GM19239 (cell line): ENCODE measurements around the gene FUT1.

Experiments
- DNase-seq: peaks from one replicate; pipeline ENCODE4 v3.0.0; 2011; ENCODE audit warnings: low spot score; ENCODE audit not compliant: insufficient read length
- FAIRE-seq: peaks from 2 replicates; lab custom pipeline; 2011; peaks lifted over from hg19 to GRCh38; lab: Jason Lieb, UNC

Gene FUT1

GRCh38 chr19:48745208-48745995 lies 7.0 kb downstream of the FUT1 start:
- no peak for FAIRE-seq
- no peak for DNase-seq

- FAIRE-seq (no peak), DNase-seq (no peak)
Observed at GRCh38 chr19:48742096-48742495, 10.3 kb downstream of the FUT1 start.

DNA sequence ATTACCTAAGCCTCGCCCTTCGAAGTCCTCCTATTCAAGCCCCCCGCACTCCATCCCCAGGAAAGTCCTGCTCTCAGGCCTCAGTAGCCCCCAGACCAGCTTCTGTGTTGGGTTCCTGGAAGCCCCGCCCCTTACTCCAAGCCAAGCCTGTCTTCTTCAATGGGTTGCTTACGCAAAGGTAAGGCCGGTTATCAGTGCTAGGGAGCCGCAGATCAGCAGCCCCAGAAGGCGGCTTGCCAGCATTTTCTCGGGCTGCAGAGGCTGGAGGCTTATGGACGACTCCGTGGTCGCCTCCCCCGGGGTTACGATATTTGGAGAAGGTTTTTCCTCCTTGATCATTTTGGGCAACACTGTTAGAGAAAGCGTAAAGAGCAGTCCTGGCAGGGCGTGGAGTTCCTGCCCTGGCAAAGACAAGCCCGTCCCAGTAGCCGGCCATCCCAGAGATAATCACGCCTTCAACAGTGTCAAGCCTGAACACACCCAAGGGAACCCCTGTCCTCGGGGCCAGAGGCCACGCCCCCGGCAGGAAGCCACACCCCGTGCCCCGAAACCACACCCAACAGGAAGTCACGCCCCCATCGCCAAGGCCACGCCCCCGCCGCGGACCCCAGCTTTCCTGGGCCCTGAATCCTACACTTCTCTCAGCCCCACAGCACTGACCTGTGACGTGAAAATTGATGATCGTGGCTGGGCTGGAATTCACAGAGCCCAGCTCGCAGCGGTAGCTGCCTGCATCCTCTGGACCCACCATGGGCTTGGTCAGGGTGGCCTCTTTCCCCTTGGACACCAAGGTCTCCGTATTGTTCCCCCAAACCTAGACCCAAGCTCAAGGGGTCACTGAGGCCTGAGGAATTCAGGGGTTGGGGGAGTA lies 11.1 kb downstream of the FUT1 start:
- DNase-seq (no peak), FAIRE-seq (no peak)

DNA sequence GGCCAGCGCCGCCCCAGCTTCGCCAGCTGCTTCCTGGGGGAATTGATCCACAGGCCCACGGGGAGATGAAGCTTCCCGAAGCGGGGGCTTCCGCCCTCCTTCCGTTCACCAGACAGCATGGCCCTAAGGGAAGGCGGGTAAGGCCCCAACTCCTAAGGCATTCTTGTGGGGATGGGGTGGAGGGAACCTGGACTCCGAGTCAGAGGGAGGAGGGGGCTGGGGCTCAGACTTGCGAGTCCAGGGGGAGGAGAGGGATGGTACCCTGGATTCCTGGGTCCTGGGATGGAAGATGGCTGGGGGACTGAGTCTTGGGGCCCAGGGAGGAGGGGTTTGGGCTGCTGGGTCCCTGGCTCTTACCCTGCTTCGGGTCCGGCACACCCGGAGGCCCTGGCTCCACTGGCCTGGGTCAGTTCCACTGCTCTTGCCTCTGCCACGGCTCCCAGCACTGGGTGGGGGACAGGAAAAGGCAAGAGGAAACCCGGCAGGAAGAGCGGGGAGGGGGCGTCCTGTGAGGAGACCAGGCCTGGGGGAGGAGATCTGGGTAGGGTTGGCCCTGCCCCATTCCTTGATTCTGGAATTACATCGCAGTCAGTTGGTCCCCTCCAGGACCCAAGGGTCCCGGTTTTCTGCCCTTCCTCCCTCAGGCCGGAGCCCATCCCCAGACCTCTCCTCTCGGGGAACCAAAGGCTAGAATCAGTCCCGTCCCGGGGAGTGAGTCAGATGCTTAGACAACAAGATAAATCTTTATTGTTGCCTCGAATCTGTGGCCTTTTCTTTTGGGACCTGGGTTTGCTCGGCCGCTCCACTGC lies 12.1 kb downstream of the FUT1 start, which contains the start of gene RASIP1:
Gene RASIP1 (minus strand): TSS at position 447 of the 809 bp plus-strand sequence. CDS start 328 bp downstream, at position 119.
- FAIRE-seq, result no peak
- DNase-seq, result no peak

DNA sequence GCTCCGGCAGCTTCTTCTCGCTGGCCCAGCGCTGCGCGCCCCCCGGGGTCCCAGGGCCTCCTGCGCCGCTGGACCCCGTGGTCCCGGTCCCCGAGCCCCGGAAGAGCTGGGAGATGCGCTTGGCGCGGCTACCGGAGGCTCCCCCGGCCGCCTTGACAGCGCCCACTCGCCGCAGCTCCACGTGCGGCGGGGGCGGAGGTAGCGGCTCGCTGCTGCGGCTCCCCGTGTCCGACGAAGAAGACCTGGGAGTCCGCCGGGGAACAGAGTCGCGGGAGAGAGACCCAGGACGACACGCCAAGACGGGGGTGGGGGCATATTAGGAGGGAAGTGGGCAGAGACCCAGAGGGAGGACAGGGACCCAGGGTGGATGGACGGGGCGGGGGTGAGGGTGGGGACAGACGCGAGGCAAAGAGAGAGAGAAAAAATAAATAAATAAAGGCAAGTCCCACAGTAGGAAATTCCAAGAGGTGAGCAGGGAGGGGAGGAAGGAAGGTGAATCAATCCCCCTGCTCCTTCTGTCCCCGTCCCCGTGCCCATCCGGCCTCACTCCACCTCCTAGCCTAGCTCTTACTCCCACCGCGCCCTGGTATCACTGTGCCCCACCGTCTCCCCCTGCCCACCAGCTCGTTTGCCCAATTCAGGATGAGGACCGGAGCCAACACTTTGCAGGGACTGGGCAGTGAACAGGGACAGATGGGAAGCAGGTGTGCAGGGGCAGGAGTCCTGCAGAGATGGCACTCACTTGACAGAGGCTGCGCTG lies 12.9 kb downstream of the FUT1 start:
- FAIRE-seq (no peak), DNase-seq (no peak)

DNA sequence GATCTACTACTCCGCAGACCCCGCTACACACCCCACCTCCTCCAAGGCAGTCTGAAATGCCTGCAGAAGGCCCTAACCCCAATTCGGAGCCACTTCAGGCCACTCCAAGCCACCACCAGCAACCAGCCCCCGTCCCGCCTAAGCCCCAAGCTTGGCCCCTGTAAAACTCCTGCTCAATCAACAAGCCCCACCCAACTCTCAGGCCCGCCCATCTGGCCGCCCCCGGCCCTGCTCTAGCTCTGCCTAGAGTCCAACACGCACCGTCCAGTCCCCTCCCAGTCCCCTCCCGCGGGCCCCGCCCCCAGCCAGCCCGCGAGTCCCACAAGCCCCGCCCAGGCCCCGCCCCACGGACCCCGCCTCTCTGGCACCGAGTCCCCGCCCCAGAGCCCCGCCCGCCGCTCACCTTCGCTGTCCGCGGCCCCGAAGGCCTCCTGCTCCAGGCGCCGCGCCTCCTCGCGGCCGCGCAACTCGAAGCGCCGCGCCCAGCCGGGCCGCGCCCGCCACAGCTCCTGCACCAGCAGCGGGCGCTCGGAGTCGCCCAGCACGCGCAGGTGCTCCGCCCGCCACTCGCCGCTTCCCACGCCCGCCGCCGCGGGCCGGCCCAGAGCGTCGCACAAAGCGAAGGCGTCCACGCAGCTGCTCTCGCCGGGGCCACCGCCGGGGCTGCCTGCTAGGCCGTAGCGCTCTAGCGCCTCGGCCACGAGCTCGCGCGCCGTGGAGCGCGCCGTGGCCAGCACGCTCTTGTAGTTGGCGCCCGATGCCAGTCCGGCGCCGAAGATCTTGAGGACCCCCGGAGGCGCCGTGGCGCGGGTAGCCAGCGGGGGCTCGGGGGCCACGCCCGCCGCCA lies 13.7 kb downstream of the FUT1 start:
- peak; percentile 68 for FAIRE-seq
- DNase-seq, result peak; percentile 99

DNA sequence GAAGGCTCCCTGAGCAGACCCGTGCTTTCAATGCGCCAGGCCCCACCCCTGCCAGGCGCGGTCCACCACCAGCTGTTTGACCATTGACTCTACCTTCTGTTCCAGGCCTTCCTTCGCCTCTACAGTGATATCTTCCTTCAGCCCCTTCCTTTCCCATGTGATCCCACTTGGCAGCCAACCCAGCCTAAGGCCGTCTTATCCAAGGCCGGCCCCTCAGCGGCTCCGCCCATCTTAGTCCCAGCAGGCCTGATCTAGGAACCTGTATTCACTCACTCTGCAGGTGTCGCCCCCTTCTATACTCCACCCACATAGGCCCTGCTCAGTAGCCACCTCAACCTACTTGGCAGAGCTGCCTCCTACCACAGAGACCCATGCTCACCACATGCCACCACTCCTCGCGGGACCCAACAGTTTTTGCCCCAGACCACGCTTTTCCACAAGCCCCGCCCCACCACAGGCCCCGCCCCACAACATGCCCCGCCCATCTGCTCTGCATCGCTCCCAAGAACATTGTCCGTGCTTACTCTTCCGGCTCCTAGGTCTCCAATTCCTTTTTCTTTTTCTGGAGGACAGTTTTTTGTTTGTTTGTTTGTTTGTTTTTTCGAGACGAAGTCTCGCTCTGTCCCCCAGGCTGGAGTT lies 15.0 kb downstream of the FUT1 start:
- FAIRE-seq, result no peak
- no peak for DNase-seq

- DNase-seq (no peak), FAIRE-seq (no peak)
Observed at GRCh38 chr19:48735031-48735615, 17.3 kb downstream of the FUT1 start.

GRCh38 chr19:48734625-48735024 lies 17.8 kb downstream of the FUT1 start:
- FAIRE-seq (no peak), DNase-seq (no peak)

DNA sequence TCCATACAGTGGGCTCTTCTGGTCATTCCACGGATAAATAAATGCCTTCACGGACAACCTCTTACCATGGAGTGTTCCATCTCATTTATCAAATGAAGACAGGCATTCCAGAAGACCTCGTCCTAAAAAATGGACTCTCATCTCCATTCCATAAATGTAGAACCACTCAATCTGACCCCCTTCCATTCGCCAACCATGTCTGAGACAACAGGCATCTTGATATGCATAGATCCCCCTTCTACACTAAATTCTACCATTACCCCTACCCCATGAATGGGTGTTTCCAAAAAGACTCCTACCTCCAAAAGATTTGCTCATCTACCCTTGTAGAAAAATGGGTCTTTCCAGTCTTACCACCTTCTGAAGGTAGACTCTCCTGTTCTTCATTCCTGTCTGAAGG lies 21.0 kb downstream of the FUT1 start:
- no peak for DNase-seq
- no peak for FAIRE-seq

DNA sequence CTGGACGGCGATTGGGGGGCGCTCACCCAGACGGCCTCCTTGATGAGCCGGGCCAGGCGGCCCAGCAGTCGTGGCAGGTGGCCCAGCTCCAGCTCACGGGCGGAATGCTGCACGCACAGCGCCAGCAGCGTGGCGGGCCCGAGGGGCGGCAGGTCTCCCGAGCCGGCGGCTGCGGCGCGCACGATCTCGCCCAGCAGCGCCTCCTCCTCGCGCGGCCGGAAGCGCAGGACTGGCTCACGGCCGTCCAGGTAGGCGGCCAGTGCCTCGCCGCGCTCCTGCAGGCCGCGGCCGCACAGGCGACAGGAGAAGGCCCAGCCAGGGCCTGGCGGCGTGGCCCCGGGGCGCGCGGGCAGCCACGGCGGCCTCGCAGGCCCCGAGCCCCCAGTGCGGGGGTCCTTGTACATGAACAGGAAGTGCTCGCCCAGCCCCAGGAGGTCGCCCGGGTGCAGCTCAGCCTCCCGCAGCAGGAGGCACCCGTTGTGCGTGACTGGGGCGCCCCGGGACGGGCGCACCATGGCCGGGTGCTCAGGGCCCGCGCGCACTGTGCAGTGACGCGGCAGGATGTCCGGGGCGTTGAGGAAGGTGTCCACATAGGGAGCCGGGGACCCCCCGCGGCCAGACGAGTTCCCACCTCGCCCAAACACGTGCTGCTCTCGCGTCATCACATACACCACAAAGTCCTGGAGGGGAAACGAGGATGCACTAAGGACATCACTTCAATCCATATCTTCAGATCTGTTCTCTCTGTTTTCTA lies 23.4 kb downstream of the FUT1 start:
- DNase-seq, result no peak
- FAIRE-seq, result no peak

DNA sequence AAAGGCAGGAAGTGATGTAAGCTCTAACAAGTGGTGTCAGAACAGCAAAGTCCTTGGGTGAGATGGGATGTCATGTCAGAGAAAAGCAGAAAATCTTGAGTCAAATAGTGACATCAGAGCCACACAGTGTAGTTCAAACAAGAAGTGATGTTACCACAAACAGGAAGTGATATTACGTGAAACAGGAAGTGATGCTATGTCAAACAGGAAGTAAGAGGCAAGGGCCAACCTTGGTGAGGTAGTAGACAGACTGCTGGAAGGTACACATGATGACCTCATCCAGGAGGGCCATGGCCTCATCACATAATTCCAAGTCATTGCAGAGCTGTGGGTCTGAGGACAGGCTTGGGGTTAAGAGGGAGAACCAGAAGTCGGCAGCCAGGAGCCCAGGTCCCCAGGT lies 25.9 kb downstream of the FUT1 start:
- FAIRE-seq (peak; percentile 26), DNase-seq (peak; percentile 61)

- FAIRE-seq, result peak; percentile 45
- no peak for DNase-seq
Observed at GRCh38 chr19:48724796-48725753, 27.4 kb downstream of the FUT1 start.

DNA sequence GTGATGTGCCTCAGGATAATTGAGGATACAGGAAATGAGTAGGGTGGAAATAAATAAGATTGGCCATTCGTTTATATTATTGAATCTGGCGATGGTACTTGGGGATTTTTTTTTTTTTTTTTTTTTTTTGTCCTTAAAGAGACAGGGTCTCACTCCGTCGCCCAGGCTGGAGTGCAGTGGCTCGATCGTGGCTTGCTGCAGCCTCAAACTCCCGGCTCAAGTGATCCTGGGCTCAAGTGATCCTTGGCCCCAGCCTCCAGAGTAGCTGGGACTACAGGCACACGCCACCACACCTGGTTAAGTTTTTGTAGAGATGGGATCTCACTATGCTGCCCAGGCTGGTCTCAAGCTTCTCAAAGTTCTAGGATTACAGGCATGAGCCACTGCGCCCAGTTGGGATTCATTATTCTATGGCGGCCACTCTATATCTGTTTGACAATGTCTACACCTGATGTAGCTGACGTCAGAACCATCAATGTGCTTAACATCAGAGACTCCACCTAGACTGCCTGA lies 30.2 kb downstream of the FUT1 start:
- no peak for DNase-seq
- FAIRE-seq, result no peak

GRCh38 chr19:48720613-48721296 lies 31.7 kb downstream of the FUT1 start:
- FAIRE-seq, result peak; percentile 99

GRCh38 chr19:48720251-48720612 lies 32.2 kb downstream of the FUT1 start:
- FAIRE-seq (no peak), DNase-seq (no peak)

More at GRCh38 chr19:48720613-48721296, 31.7 kb downstream of the FUT1 start:
- peak; percentile 96 for DNase-seq
